Activated CD4-positive, alpha-beta memory T cell treated with anti-CD3 and anti-CD28 coated beads for 36 hours (primary cell): Measurements from ENCODE around the gene FGGY. TPM values are rescaled to one million over a fixed set of nuclear protein-coding genes. Genes with fewer than 3 reads are reported as not detected.
A peak's percentile ranks its signal among the peaks of the same experiment; 100 is the strongest.
"Not testable (repeated sequence)": the region's sequence is repeated elsewhere in the genome, so short reads cannot be mapped to it uniquely, and the experiment has no call there.

Experiments used
- CTCF ChIA-PET: fragments of 350-600 bp; sonication (Branson Sonifier 250); formaldehyde crosslinking; loops from one replicate; lab custom pipeline; 2021; ENCODE audit warnings: antibody characterized with exemption, inconsistent platforms; lab: Charles Lee
- POLR2A ChIA-PET: fragments of 350-600 bp; sonication (Branson Sonifier 250); formaldehyde crosslinking; loops from one replicate; lab custom pipeline; 2021; ENCODE audit warnings: antibody characterized with exemption; lab: Charles Lee
- DNase-seq: peaks from one replicate; pipeline ENCODE4 v3.0.0-alpha.2; 2020
- H3K27ac Mint-ChIP-seq: one replicate; pipeline ENCODE4 v1.8.0; 2021; ENCODE audit warnings: mixed read lengths
- H3K27me3 Mint-ChIP-seq: one replicate; pipeline ENCODE4 v1.8.0; 2021; ENCODE audit warnings: mixed read lengths
- H3K36me3 Mint-ChIP-seq: one replicate; pipeline ENCODE4 v1.8.0; 2021; ENCODE audit warnings: mixed read lengths
- H3K4me1 Mint-ChIP-seq: one replicate; pipeline ENCODE4 v1.8.0; 2021; ENCODE audit warnings: low read depth, mixed read lengths
- H3K4me3 Mint-ChIP-seq: one replicate; pipeline ENCODE4 v1.8.0; 2021; ENCODE audit warnings: mild to moderate bottlenecking, mixed read lengths
- H3K9me3 Mint-ChIP-seq: one replicate; pipeline ENCODE4 v1.8.0; 2021; ENCODE audit warnings: mixed read lengths
- intact Hi-C: fragments of 100-400 bp; cut with micrococcal nuclease; formaldehyde crosslinking; loops from one replicate; pipeline ENCODE4 v1.15.1; 2023
- total RNA-seq, 2 experiments: library from RNA; stranded (reverse); gene quantifications; one replicate each; pipeline ENCODE4 v1.2.3, GENCODE V29; 2021

The FGGY gene
- total RNA-seq, 2 experiments from 2014 or later, result 10.2 TPM

DNA sequence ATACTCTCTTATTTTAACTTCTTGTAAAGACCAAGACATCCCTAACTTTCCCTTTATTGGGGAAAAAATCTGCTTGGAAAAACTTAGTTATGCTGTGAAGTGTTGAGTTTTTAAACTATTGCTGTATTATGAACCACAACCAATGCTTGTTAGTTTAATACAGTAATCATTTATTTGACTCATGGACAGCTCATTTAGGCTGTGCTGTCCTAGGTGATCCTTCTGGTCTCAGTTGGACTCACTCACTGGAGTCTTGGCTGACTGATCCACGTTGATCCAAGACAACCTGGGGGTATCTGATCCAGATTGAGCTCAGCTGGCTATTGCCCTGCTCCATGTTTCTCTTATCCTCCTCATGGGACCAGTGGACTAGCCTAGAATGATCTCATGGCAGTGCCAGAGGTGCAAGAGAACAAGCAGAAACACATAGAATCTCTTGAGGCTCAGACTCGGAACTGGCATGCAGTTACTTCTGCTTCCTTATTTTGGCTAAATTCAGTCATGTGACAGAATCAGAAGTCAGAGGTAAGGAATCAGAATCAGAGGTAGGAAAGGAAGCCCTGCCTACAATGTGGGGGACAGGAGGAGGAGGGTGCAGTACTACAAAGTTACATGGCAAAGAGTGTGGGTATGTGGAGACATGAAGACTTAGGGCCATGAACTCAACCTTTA, 156.5 kb downstream of the FGGY start:
- no peaks in the 10 kb centered on the region for H3K4me1 Mint-ChIP-seq
- no peak for DNase-seq
- H3K9me3 Mint-ChIP-seq, result no peaks in the 10 kb centered on the region
- H3K36me3 Mint-ChIP-seq, result no peaks in the 10 kb centered on the region
- no peak overlapping the region for H3K4me3 Mint-ChIP-seq
- ChIA-PET CTCF (no interaction called here), POLR2A (no interaction called here)
- no peaks in the 10 kb centered on the region for H3K27me3 Mint-ChIP-seq
- H3K27ac Mint-ChIP-seq, result no peak overlapping the region
- intact Hi-C loops, result no loop called here

DNA sequence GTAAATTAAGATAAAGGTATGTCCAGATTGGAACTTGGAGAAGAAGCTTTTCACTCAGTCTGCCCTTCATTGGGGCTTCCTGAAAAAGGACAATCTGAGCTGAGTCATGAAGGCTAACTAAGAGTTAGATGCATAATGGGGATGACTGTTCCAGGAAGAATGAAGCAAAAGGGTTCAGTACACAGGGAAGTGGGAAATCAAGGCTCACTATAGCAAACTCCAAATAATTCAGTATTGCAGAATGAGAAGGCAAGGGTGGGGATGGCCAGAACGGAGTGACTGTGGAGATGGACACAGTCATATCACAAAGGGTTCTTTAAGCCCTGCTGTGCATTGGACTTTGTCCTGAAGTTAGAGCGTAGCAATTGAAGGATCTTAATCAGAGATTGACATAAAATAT, 158.3 kb downstream of the FGGY start:
- ChIA-PET CTCF (no interaction called here), POLR2A (no interaction called here)
- no peak for DNase-seq
- H3K9me3 Mint-ChIP-seq, result peaks cover 4% of the 10 kb centered on the region
- H3K4me3 Mint-ChIP-seq, result no peak overlapping the region
- no peaks in the 10 kb centered on the region for H3K27me3 Mint-ChIP-seq
- peaks cover 2% of the 10 kb centered on the region for H3K36me3 Mint-ChIP-seq
- no peaks in the 10 kb centered on the region for H3K4me1 Mint-ChIP-seq
- intact Hi-C loops, result no loop called here
- no peak overlapping the region for H3K27ac Mint-ChIP-seq

DNA sequence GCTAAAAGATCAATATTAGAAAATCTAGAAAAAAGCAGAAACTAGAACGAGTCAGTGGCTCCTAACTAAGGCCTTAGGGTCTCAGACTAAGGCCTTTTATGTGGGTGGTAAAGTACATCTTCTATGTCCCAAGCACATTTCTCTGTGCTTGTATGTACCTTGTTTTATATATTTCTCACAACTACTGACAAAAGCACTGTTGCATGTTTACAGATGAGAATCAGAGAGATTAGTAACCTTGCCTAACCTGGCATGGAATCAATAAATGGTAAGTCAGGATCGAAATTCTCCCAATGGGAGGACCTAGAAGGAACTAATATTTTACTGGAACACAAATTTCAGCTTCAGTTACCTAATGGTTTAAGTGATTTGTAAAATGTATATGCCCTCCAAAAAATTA, 160.9 kb downstream of the FGGY start:
- Mint-ChIP-seq H3K27ac (no peak overlapping the region), H3K36me3 (peaks cover 6% of the 10 kb centered on the region), H3K4me1 (no peaks in the 10 kb centered on the region), H3K9me3 (peaks cover 6% of the 10 kb centered on the region), H3K27me3 (no peaks in the 10 kb centered on the region), H3K4me3 (no peak overlapping the region)
- POLR2A ChIA-PET, result no interaction called here
- intact Hi-C loops, result no loop called here
- CTCF ChIA-PET, result interaction anchor here (1.3 kb wide), 1 partner anchor 241 kb away, joined by 3 read pairs; no protein-coding TSS in a partner anchor
- no peak for DNase-seq

DNA sequence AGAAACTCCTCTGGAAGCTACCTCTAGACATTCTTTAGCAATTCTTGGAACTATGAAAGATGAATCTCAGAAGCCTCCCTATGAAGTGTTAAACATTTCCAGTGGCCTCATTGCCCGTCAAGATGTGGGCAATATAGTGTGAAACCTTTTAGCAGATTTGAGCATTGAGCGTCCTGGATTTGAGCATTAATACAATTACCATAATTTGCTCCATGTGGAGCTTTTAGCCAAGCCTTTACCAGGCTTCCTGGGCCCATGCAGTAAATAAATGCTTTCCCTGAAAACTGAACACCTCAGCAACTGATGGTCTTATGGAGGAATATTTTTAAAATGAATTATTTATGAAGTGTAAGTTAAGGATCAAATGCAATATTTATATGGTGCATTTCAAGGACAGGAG, 162.0 kb downstream of the FGGY start:
- Mint-ChIP-seq H3K4me1 (no peaks in the 10 kb centered on the region), H3K9me3 (peaks cover 6% of the 10 kb centered on the region), H3K27ac (no peak overlapping the region), H3K36me3 (peaks cover 6% of the 10 kb centered on the region), H3K4me3 (no peak overlapping the region), H3K27me3 (no peaks in the 10 kb centered on the region)
- ChIA-PET CTCF (no interaction called here), POLR2A (no interaction called here)
- intact Hi-C loops, result no loop called here
- DNase-seq, result no peak

DNA sequence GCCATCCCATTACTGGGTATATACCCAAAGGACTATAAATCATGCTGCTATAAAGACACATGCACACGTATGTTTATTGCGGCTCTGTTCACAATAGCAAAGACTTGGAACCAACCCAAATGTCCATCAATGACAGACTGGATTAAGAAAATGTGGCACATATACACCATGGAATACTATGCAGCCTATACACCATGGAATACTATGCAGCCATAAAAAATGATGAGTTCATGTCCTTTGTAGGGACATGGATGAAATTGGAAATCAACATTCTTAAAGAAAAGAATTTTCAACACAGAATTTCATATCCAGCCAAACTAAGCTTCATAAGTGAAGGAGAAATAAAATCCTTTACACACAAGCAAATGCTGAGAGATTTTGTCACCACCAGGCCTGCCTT, 166.0 kb downstream of the FGGY start:
- H3K27me3 Mint-ChIP-seq, H3K4me1 Mint-ChIP-seq, intact Hi-C loops, H3K36me3 Mint-ChIP-seq, POLR2A ChIA-PET, DNase-seq, H3K27ac Mint-ChIP-seq, H3K9me3 Mint-ChIP-seq, H3K4me3 Mint-ChIP-seq, CTCF ChIA-PET: not testable (repeated sequence)

DNA sequence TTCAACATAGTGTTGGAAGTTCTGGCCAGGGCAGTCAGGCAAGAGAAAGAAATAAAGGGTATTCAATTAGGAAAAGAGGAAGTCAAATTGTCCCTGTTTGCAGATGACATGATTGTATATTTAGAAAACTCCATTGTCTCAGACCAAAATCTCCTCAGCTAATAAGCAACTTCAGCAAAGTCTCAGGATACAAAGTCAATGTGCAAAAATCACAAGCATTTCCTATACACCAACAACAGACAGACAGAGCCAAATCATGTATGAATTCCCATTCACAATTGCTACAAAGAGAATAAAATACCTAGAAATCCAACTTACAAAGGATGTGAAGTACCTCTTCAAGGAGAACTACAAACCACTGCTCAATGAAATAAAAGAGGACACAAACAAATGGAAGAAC, 168.6 kb downstream of the FGGY start:
- POLR2A ChIA-PET, intact Hi-C loops, H3K36me3 Mint-ChIP-seq, H3K27me3 Mint-ChIP-seq, DNase-seq, H3K4me1 Mint-ChIP-seq, H3K4me3 Mint-ChIP-seq, H3K27ac Mint-ChIP-seq, CTCF ChIA-PET: not testable (repeated sequence)
- H3K9me3 Mint-ChIP-seq, result peaks cover 11% of the 10 kb centered on the region

DNA sequence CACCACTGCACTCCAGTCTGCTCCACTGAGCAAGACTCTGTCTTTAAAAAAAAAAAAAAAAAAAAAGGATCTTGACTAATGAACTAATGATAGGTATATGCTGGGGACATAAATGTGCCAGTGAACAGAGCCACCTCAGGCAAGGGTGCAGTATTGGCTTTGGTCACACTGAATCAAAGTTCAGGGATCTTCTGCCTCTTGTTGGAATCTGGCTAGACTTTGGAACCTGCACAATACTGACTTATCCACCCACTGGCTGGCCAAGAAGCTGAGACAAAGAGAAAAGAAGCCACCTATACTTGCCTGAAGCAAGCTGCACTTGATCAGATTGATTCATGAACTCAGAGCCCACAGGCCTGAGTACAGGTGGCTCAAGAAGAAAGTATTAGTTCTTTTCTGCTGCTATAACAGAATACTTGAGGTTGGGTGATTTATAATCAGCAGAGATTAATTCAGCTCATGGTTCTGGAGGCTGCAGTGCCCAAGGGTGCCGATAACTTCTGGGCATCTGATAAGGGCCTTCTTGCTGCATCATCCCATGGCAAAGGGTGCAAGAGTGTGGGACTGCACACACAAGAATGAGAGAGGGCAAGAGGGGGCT, 172.0 kb downstream of the FGGY start:
- POLR2A ChIA-PET, result no interaction called here
- no peak for DNase-seq
- intact Hi-C loops, result no loop called here
- Mint-ChIP-seq H3K4me1 (no peaks in the 10 kb centered on the region), H3K27me3 (no peaks in the 10 kb centered on the region), H3K27ac (no peak overlapping the region), H3K36me3 (no peaks in the 10 kb centered on the region), H3K9me3 (peaks cover 10% of the 10 kb centered on the region), H3K4me3 (no peak overlapping the region)
- CTCF ChIA-PET, result no interaction called here

DNA sequence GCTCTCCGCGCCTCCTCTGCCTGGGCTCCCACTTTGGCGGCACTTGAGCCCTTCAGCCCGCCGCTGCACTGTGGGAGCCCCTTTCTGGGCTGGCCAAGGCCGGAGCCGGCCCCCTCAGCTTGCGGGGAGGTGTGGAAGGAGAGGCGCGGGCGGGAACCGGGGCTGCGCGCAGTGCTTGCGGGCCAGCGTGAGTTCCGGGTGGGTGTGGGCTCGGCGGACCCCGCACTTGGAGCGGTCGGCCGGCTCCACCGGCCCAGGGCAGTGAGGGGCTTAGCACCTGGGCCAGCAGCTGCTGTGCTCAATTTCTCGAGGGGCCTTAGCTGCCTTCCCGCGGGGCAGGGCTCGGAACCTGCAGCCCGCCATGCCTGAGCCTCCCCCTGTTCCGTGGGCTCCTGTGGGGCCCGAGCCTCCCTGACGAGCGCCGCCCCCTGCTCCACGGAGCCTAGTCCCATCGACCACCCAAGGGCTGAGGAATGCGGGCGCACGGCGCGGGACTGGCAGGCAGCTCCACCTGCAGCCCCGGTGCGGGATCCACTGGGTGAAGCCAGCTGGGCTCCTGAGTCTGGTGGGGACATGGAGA, 175.2 kb downstream of the FGGY start:
- H3K27me3 Mint-ChIP-seq, DNase-seq, CTCF ChIA-PET, H3K27ac Mint-ChIP-seq, H3K4me1 Mint-ChIP-seq, H3K36me3 Mint-ChIP-seq, intact Hi-C loops, POLR2A ChIA-PET, H3K4me3 Mint-ChIP-seq, H3K9me3 Mint-ChIP-seq: not testable (repeated sequence)

DNA sequence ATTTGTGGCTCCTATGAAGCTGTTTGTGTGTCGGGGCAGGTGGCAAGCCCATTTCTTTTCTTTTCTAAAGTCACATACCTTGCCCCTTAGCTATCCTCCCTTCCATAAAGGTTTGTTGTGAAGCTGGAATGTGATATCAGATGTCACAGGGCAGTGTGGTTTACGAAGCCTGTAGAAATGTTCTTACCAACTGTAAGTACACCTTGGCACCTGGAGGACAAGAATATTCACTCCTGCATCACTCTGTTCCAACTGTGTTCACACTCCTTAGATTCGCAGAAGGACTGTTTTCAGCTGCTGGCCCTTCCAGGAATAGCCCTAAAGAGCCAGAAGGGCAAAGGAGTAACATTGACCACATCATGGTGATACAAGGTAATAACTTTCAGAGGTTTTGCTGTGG, 176.9 kb downstream of the FGGY start:
- ChIA-PET POLR2A (no interaction called here), CTCF (no interaction called here)
- no peak overlapping the region for H3K4me3 Mint-ChIP-seq
- H3K9me3 Mint-ChIP-seq, result peaks cover 8% of the 10 kb centered on the region
- DNase-seq, result no peak
- H3K4me1 Mint-ChIP-seq, result peaks cover 15% of the 10 kb centered on the region
- no peaks in the 10 kb centered on the region for H3K36me3 Mint-ChIP-seq
- no peak overlapping the region for H3K27ac Mint-ChIP-seq
- intact Hi-C loops, result no loop called here
- no peaks in the 10 kb centered on the region for H3K27me3 Mint-ChIP-seq

DNA sequence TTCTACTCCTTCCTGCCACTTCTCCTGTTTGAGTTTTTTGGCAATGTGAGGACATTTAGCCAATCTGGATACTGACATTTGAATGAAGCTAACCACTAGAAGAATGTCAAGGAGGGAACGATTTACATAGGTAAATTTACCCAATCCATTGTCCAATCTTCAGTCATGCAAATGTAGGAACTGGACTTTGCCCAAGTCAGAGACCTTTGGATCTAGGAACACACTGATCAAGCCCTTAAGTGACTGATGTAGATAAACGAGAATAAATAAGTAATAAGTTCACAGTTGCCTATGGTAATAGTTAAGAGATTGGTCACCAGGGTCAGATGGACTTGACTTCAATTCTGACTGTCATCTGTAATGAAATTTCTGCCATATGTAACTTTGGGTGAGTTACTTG, 177.6 kb downstream of the FGGY start:
- Mint-ChIP-seq H3K4me3 (no peak overlapping the region), H3K27ac (no peak overlapping the region), H3K27me3 (no peaks in the 10 kb centered on the region), H3K9me3 (peaks cover 8% of the 10 kb centered on the region), H3K36me3 (no peaks in the 10 kb centered on the region), H3K4me1 (peaks cover 15% of the 10 kb centered on the region)
- POLR2A ChIA-PET, result no interaction called here
- intact Hi-C loops, result no loop called here
- no peak for DNase-seq
- CTCF ChIA-PET, result no interaction called here

DNA sequence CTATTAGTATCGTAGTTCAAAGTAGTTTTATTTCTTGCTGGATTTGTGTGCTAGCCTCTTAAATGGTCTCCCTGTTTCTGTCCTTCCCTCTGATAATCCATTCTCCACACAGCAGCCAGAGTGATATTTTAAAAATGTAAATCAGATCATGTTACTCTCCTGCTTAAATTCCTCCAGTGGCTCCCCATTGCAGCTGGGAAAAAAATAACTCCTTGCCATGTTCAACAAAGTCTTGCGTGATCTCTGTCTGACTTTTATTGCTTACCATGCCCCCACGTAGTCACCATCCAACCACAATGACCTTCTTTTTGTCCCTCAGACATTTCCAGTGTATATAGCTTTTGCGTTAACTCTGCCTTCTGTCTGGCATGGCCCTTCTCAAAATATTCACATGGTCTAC, 178.8 kb downstream of the FGGY start:
- DNase-seq, result no peak
- Mint-ChIP-seq H3K27me3 (no peaks in the 10 kb centered on the region), H3K4me1 (peaks cover 15% of the 10 kb centered on the region), H3K36me3 (no peaks in the 10 kb centered on the region), H3K9me3 (no peaks in the 10 kb centered on the region), H3K4me3 (no peak overlapping the region), H3K27ac (no peak overlapping the region)
- CTCF ChIA-PET, result no interaction called here
- intact Hi-C loops, result loop anchor here (5.0 kb wide), 2 partner anchors 143 to 693 kb away; partner anchors contain the start of gene JUN
- POLR2A ChIA-PET, result no interaction called here

DNA sequence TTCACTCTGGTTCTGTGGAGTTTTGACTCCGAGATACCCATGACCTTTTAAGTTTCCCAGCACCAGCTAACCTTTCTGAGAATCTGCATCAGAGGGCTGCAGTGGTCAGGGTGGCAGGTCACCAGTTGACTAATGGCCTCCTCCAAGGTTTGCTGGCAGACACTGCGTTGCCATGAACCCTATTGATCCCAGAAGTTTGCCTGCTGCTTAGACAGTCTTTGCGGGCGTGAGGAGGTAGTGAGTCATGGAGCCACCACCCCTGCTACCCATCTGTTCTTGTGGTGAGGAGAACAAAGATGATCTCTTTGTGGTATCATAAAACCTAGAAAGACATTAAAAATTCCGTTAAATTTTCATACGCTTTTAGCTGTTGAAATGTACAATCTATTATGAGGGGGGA, 180.4 kb downstream of the FGGY start:
- H3K4me1 Mint-ChIP-seq, result peaks cover 15% of the 10 kb centered on the region
- H3K4me3 Mint-ChIP-seq, result no peak overlapping the region
- H3K9me3 Mint-ChIP-seq, result no peaks in the 10 kb centered on the region
- CTCF ChIA-PET, result interaction anchor here (1.8 kb wide), 1 partner anchor 222 kb away, joined by 5 read pairs; no protein-coding TSS in a partner anchor
- H3K27ac Mint-ChIP-seq, result peak overlapping the region; percentile 43
- intact Hi-C loops, result loop anchor here (1.0 to 5.0 kb wide), 3 partner anchors 45 to 695 kb away; partner anchors contain the start of gene JUN
- peak; percentile 80 for DNase-seq
- no peaks in the 10 kb centered on the region for H3K36me3 Mint-ChIP-seq
- H3K27me3 Mint-ChIP-seq, result no peaks in the 10 kb centered on the region
- POLR2A ChIA-PET, result no interaction called here
